GM23338 (cell line): ENCODE results near the gene ZNF557.

Experiments used
- CREB1 ChIP-seq: fragments of 250-450 bp; sonication (Bioruptor Pico); IDR thresholded peaks from 2 replicates; pipeline ENCODE4 v1.5.0; 2020; ENCODE audit warnings: low read depth, mild to moderate bottlenecking, moderate library complexity
- EZH2 ChIP-seq: fragments of 200-600 bp; sonication (generic); IDR thresholded peaks from one replicate; pipeline ENCODE4 v1.8.0; 2017; ENCODE audit warnings: antibody characterized with exemption, mild to moderate bottlenecking, low read depth; ENCODE audit not compliant: unreplicated experiment
- EZH2phosphoT487 ChIP-seq: fragments of 200-600 bp; sonication (generic); IDR thresholded peaks from one replicate; pipeline ENCODE4 v1.8.1; 2018; ENCODE audit warnings: antibody characterized with exemption; ENCODE audit not compliant: unreplicated experiment
- JUNB ChIP-seq: IDR thresholded peaks from one replicate; pipeline ENCODE4 v1.6.1; 2016; ENCODE audit warnings: antibody characterized with exemption; ENCODE audit not compliant: unreplicated experiment
- NANOG ChIP-seq: IDR thresholded peaks from 2 replicates; pipeline ENCODE4 v1.6.1; 2016; ENCODE audit warnings: antibody characterized with exemption, borderline replicate concordance
- POLR2AphosphoS5 ChIP-seq: IDR thresholded peaks from 2 replicates; pipeline ENCODE4 v1.6.1; 2016; ENCODE audit warnings: antibody characterized with exemption, low read depth
- STAT1 ChIP-seq: IDR thresholded peaks from one replicate; pipeline ENCODE4 v1.6.1; 2016; ENCODE audit warnings: antibody characterized with exemption; ENCODE audit not compliant: unreplicated experiment
- ZNF331 ChIP-seq: fragments of 250-450 bp; sonication (Bioruptor Pico); IDR thresholded peaks from 2 replicates; pipeline ENCODE4 v1.5.0; 2020; ENCODE audit warnings: low read depth, mild to moderate bottlenecking, moderate library complexity
- TF ChIP-seq, protein P1 (sequence below), 2 experiments: fragments of 200-600 bp in 1 of 2; sonication (generic) in 1 of 2; conservative IDR thresholded peaks; 2 replicates each; pipeline versions ENCODE4 v1.5.1 to v1.6.1; 2016 to 2017; ENCODE audit warnings: antibody characterized with exemption in 2 of 2, low read depth in 2 of 2, mild to moderate bottlenecking in 2 of 2, moderate library complexity in 1 of 2
- TF ChIP-seq, protein P2 (sequence below): IDR thresholded peaks from one replicate; pipeline ENCODE4 v1.6.1; 2018; ENCODE audit warnings: antibody characterized with exemption; ENCODE audit not compliant: unreplicated experiment
- TF ChIP-seq, protein P3 (sequence below): IDR thresholded peaks from 2 replicates; pipeline ENCODE4 v1.6.1; 2016; ENCODE audit warnings: antibody characterized with exemption

DNA sequence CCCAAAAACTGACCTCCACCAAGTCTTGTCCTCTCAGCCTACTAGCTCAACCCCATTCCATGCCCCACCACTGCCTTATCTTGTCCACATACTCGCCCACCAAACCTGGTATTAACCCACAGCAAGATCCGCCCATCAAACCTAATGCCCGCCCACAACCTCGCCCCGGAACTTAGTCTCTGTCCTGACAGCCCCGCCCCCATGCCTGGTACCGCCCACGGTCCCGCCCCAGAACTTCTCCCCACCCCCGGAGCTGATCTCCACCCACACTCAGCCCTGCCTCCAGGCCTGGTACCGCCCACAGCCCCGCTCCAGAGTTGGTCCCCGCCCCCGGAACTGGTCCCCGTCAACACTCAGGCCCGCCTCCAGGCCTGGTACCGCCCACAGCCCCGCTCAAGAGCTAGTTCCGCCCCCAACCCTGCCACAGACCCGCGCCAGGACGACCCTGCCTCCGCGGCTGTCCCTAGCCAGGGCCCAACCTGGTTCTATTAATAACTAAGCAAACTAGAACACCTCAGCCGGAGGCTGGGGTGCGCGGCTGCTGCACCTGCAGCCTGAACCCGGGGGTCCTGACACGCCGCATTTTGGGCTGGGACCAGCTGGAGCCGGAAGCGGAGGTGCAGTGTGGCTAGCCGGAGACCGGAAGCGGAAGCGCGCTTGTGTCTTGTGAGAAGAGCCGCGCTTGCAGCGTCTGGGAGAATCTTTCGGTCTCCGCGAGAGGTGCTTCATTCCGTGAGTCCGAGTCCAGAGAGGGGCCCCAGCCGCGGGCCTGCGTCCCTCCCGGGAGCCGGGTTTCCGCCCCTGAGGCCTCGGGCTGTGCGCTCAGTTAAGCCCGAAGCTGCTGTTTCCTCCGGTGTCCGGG lies at the start of gene ZNF557:
- TF ChIP-seq EZH2phosphoT487 (no peak), EZH2 (no peak), JUNB (no peak), POLR2AphosphoS5 (peak; percentile 83), CREB1 (no peak), ZNF331 (CRISPR knock-in tag) (no peak), STAT1 (no peak), NANOG (no peak)
- TF ChIP-seq, protein P1, sequence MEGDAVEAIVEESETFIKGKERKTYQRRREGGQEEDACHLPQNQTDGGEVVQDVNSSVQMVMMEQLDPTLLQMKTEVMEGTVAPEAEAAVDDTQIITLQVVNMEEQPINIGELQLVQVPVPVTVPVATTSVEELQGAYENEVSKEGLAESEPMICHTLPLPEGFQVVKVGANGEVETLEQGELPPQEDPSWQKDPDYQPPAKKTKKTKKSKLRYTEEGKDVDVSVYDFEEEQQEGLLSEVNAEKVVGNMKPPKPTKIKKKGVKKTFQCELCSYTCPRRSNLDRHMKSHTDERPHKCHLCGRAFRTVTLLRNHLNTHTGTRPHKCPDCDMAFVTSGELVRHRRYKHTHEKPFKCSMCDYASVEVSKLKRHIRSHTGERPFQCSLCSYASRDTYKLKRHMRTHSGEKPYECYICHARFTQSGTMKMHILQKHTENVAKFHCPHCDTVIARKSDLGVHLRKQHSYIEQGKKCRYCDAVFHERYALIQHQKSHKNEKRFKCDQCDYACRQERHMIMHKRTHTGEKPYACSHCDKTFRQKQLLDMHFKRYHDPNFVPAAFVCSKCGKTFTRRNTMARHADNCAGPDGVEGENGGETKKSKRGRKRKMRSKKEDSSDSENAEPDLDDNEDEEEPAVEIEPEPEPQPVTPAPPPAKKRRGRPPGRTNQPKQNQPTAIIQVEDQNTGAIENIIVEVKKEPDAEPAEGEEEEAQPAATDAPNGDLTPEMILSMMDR (conservative IDR thresholded peaks at IDR 0.05; ENCODE audit: low read depth in 2 of 2), result no peak
- TF ChIP-seq, protein P2, sequence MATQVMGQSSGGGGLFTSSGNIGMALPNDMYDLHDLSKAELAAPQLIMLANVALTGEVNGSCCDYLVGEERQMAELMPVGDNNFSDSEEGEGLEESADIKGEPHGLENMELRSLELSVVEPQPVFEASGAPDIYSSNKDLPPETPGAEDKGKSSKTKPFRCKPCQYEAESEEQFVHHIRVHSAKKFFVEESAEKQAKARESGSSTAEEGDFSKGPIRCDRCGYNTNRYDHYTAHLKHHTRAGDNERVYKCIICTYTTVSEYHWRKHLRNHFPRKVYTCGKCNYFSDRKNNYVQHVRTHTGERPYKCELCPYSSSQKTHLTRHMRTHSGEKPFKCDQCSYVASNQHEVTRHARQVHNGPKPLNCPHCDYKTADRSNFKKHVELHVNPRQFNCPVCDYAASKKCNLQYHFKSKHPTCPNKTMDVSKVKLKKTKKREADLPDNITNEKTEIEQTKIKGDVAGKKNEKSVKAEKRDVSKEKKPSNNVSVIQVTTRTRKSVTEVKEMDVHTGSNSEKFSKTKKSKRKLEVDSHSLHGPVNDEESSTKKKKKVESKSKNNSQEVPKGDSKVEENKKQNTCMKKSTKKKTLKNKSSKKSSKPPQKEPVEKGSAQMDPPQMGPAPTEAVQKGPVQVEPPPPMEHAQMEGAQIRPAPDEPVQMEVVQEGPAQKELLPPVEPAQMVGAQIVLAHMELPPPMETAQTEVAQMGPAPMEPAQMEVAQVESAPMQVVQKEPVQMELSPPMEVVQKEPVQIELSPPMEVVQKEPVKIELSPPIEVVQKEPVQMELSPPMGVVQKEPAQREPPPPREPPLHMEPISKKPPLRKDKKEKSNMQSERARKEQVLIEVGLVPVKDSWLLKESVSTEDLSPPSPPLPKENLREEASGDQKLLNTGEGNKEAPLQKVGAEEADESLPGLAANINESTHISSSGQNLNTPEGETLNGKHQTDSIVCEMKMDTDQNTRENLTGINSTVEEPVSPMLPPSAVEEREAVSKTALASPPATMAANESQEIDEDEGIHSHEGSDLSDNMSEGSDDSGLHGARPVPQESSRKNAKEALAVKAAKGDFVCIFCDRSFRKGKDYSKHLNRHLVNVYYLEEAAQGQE, result no peak
- TF ChIP-seq, protein P3, sequence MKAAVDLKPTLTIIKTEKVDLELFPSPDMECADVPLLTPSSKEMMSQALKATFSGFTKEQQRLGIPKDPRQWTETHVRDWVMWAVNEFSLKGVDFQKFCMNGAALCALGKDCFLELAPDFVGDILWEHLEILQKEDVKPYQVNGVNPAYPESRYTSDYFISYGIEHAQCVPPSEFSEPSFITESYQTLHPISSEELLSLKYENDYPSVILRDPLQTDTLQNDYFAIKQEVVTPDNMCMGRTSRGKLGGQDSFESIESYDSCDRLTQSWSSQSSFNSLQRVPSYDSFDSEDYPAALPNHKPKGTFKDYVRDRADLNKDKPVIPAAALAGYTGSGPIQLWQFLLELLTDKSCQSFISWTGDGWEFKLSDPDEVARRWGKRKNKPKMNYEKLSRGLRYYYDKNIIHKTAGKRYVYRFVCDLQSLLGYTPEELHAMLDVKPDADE, result peak; percentile 67
